ENCODE measurements around the gene PRMT7.
"Not testable (repeated sequence)": the region's sequence is repeated elsewhere in the genome, so short reads cannot be mapped to it uniquely, and the experiment has no call there.

Gene PRMT7

GRCh38 chr16:68287276-68288251 is 23.3 kb upstream of the PRMT7 start:
- no peak for TF ChIP-seq CTCF (IDR thresholded peaks at IDR 0.05; ENCODE audit: control extremely low read depth, extremely low read depth, low read depth, missing control alignments)
- no peak for DNase-seq (ENCODE audit: extremely low spot score)
- ChIA-PET POLR2A (no interaction called here), CTCF (interaction anchor here (0.8 to 15.4 kb wide), 10 partner anchors 8 to 79 kb away, joined by 3 to 268 read pairs (median 4); partner anchors contain the start of genes PRMT7, SLC7A6 and SLC7A6OS)

- DNase-seq (ENCODE audit: extremely low spot score), result no peak
- CTCF ChIA-PET, result interaction anchor here (0.8 to 15.4 kb wide), 11 partner anchors 9 to 233 kb away, joined by 3 to 268 read pairs (median 4); partner anchors contain the start of genes PRMT7, SLC7A6 and SLC7A6OS
These were observed 22.6 kb upstream of the PRMT7 start for GRCh38 chr16:68288252-68288650.

GRCh38 chr16:68288796-68289195 is 22.0 kb upstream of the PRMT7 start:
- DNase-seq (ENCODE audit: extremely low spot score), result not testable (repeated sequence)
- ChIA-PET POLR2A (interaction anchor here (0.7 to 1.3 kb wide), 2 partner anchors 25 to 141 kb away, joined by 4 to 6 read pairs; partner anchors contain the start of gene SLC7A6), CTCF (interaction anchor here (1.0 to 15.4 kb wide), 11 partner anchors 10 to 232 kb away, joined by 3 to 268 read pairs (median 5); partner anchors contain the start of genes PRMT7, SLC7A6 and SLC7A6OS)

More at GRCh38 chr16:68288252-68288650, 22.6 kb upstream of the PRMT7 start:
- POLR2A ChIA-PET, result no interaction called here
- no peak for TF ChIP-seq CTCF (IDR thresholded peaks at IDR 0.05; ENCODE audit: control extremely low read depth, extremely low read depth, low read depth, missing control alignments)

- ChIA-PET POLR2A (interaction anchor here (0.7 to 1.4 kb wide), 3 partner anchors 11 to 142 kb away, joined by 4 to 7 read pairs (median 6); partner anchors contain the start of gene SLC7A6), CTCF (interaction anchor here (0.7 to 15.4 kb wide), 10 partner anchors 10 to 232 kb away, joined by 3 to 268 read pairs (median 6); partner anchors contain the start of genes PRMT7, SLC7A6 and SLC7A6OS)
- no peak for DNase-seq (ENCODE audit: extremely low spot score)
- no peak for TF ChIP-seq CTCF (IDR thresholded peaks at IDR 0.05; ENCODE audit: control extremely low read depth, extremely low read depth, low read depth, missing control alignments)
These were observed 21.6 kb upstream of the PRMT7 start for GRCh38 chr16:68289202-68289601.

- peak; percentile 85 for DNase-seq (ENCODE audit: extremely low spot score)
- ChIA-PET CTCF (interaction anchor here (0.7 to 15.4 kb wide), 9 partner anchors 10 to 231 kb away, joined by 3 to 268 read pairs (median 6); partner anchors contain the start of genes PRMT7, SLC7A6 and SLC7A6OS), POLR2A (interaction anchor here (0.5 to 1.4 kb wide), 3 partner anchors 8 to 26 kb away, joined by 3 to 7 read pairs (median 6); partner anchors contain the start of gene SLC7A6)
- no peak for TF ChIP-seq CTCF (IDR thresholded peaks at IDR 0.05; ENCODE audit: control extremely low read depth, extremely low read depth, low read depth, missing control alignments)
These were observed 21.0 kb upstream of the PRMT7 start for GRCh38 chr16:68289621-68290329.

GRCh38 chr16:68290450-68290849 is 20.4 kb upstream of the PRMT7 start:
- CTCF ChIA-PET, result interaction anchor here (1.3 to 15.4 kb wide), 8 partner anchors 10 to 41 kb away, joined by 4 to 268 read pairs (median 8); partner anchors contain the start of genes PRMT7, SLC7A6 and SLC7A6OS
- TF ChIP-seq CTCF (IDR thresholded peaks at IDR 0.05; ENCODE audit: control extremely low read depth, extremely low read depth, low read depth, missing control alignments), result no peak
- DNase-seq (ENCODE audit: extremely low spot score), result no peak
- POLR2A ChIA-PET, result interaction anchor here (1.4 kb wide), 1 partner anchor 10 kb away, joined by 7 read pairs; no protein-coding TSS in a partner anchor

Measured in GM10248 (cell line).